Lower lobe of right lung (tissue), 2 donors: ENCODE data around the gene AHCY. TPM values are rescaled to one million over a fixed set of nuclear protein-coding genes. Genes with fewer than 3 reads are reported as not detected.

ENCODE experiments used
- ATAC-seq, 2 donors: fragments of 200-7000 bp; cut with Tn5 transposase; one replicate each; pipeline ENCODE4 v1.9.1; 2020 to 2022; ENCODE audit warnings: mild to moderate bottlenecking in 2 of 2, moderate library complexity in 2 of 2
- DNase-seq: peaks from one replicate; pipeline ENCODE4 v3.0.0-alpha.2; 2020
- H3K27ac ChIP-seq: fragments of 200-600 bp; one replicate; pipeline ENCODE4 v1.8.0; 2022
- H3K27me3 ChIP-seq: fragments of 200-600 bp; one replicate; pipeline ENCODE4 v1.8.0; 2022; ENCODE audit warnings: low read depth
- H3K36me3 ChIP-seq: fragments of 200-600 bp; one replicate; pipeline ENCODE4 v1.8.0; 2022; ENCODE audit warnings: mild to moderate bottlenecking
- H3K4me1 ChIP-seq: fragments of 200-600 bp; one replicate; pipeline ENCODE4 v1.8.0; 2022
- H3K4me3 ChIP-seq: fragments of 200-600 bp; one replicate; pipeline ENCODE4 v1.8.0; 2022; ENCODE audit warnings: mild to moderate bottlenecking
- H3K9me3 ChIP-seq: fragments of 200-600 bp; one replicate; pipeline ENCODE4 v1.8.0; 2022
- intact Hi-C: fragments of 100-400 bp; cut with DNase I; formaldehyde crosslinking; loops from one replicate; pipeline ENCODE4 v1.11.0; 2022
- total RNA-seq: library from RNA; stranded (reverse); fragmentation: NEBNext Ultra II Directional; extraction: Animal tissue kit (Norgen Biotek cat#: 25700); gene quantifications from one replicate; pipeline ENCODE4 v1.2.1, GENCODE V29; 2021
- TF ChIP-seq, protein P1 (sequence below): fragments of 200-600 bp; IDR thresholded peaks from one replicate; pipeline ENCODE4 v1.8.0; 2022; ENCODE audit warnings: antibody characterized with exemption, mild to moderate bottlenecking
- donor health status: DM: no; HTN: yes; CAD: no; lungs with severe emphysema.

AHCY gene
- total RNA-seq, 1 donor from 2014 or later, result 63.8 TPM

DNA sequence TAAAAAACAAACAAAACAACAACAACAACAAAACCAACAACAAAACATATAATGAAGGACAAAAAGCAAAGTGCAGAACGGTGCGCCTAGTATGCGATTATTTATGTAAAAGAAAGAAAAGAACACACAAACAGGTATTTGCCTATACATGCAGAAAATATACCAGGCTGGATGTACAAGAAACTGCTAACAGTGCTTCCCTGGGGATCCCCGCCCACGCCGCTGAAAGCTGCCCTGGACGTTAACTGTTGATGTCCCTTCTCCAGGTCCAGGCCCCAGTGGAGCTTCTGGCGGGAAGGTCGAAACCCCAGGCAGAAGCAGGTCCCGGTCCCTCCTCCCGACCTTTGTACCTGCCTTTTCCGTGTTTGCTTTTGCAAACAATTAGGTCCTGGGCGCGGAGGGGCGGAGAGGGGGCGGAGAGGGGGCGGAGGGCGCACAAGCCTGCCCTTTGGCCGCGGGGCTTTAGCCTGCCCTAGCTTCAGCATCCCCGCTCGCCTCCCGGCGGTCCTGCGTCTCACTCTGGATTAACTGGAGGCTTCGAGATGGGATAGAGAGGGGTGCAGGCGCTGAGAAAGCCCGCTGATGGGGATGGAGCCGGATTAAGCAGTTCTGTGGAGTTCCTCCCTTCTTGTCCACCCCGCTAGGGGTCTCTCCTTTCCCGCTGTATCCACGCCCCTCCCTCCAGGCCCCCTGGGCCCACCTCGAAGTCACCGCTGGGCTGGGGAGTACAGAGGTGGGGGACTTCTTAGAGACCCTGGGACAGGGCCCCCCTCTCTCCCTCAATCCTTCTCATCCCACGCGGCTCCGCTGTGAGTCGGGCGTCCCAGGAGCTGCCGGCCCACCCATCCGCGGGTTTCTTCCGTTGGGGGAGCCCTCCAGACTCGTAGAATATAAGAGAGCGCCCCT is 8.2 kb upstream of the AHCY start:
- TF ChIP-seq, protein P1, sequence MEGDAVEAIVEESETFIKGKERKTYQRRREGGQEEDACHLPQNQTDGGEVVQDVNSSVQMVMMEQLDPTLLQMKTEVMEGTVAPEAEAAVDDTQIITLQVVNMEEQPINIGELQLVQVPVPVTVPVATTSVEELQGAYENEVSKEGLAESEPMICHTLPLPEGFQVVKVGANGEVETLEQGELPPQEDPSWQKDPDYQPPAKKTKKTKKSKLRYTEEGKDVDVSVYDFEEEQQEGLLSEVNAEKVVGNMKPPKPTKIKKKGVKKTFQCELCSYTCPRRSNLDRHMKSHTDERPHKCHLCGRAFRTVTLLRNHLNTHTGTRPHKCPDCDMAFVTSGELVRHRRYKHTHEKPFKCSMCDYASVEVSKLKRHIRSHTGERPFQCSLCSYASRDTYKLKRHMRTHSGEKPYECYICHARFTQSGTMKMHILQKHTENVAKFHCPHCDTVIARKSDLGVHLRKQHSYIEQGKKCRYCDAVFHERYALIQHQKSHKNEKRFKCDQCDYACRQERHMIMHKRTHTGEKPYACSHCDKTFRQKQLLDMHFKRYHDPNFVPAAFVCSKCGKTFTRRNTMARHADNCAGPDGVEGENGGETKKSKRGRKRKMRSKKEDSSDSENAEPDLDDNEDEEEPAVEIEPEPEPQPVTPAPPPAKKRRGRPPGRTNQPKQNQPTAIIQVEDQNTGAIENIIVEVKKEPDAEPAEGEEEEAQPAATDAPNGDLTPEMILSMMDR, result no peak
- H3K36me3 ChIP-seq, result no peaks in the 10 kb centered on the region
- no peaks in the 10 kb centered on the region for H3K9me3 ChIP-seq
- DNase-seq, result no peak
- H3K4me1 ChIP-seq, result peaks cover 21% of the 10 kb centered on the region
- intact Hi-C loops, result loop anchor here (10.0 kb wide), 1 partner anchor 163 kb away; no protein-coding TSS in a partner anchor
- H3K27me3 ChIP-seq, result peaks cover 20% of the 10 kb centered on the region
- peak; percentile 9 to 18 for ATAC-seq
- H3K27ac ChIP-seq, result no peak overlapping the region
- H3K4me3 ChIP-seq, result peak overlapping the region; percentile 25

DNA sequence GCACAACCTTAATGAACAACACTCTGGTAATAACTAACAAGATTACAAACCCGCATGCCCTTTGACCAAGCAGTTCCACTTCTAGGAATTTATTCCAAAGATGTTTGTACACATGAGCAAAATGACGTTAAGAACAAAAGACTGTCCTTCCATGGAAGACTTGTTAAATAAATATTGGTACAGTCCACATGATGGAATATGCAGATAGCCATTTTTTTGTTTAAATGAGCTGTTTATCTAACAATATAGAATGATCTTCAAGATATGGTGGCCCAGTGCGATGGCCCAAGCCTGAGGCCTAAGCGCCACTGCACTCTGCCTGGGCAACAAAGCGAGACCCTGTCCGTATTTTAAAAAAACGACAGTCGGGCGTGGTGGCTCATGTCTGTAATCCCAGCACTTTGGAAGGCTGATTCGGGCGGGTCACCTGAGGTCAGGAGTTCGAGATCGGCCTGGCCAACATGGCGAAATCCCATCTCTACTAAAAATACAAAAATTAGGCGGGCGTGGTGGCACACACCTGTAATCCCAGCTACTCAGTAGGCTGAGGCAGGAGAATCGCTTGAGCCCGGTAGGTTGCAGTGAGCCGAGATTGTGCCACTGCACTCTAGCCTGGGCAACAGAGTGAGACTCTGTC is 7.4 kb upstream of the AHCY start:
- ATAC-seq (no peak), DNase-seq (no peak)
- H3K9me3 ChIP-seq, result no peaks in the 10 kb centered on the region
- H3K27me3 ChIP-seq, result peaks cover 20% of the 10 kb centered on the region
- no peak overlapping the region for H3K4me3 ChIP-seq
- peaks cover 21% of the 10 kb centered on the region for H3K4me1 ChIP-seq
- TF ChIP-seq, protein P1, result no peak
- no peak overlapping the region for H3K27ac ChIP-seq
- H3K36me3 ChIP-seq, result no peaks in the 10 kb centered on the region
- intact Hi-C loops, result loop anchor here (10.0 kb wide), 1 partner anchor 164 kb away; no protein-coding TSS in a partner anchor

DNA sequence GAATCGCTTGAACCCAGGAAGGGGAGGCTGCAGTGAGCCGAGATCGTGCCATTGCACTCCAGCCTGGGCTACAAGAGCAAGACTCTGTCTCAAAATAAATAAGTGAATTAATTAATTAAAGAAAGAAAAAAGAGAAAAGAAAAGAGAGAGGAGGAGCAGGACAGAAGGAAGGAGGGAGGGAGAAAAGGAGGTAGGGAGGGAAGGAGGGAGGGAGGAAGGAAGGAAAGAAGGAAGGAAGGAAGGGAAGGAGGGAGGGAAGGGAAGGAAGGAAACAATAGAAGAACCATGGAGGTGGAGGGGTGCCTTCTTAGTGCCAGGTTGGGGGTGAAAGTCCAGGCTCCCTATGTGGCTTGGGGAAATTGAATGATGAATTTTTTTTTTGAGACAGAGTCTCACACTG is 6.5 kb upstream of the AHCY start:
- TF ChIP-seq, protein P1, result no peak
- ATAC-seq (no peak), DNase-seq (no peak)
- Histone ChIP-seq H3K27me3 (peaks cover 20% of the 10 kb centered on the region), H3K36me3 (no peaks in the 10 kb centered on the region), H3K9me3 (no peaks in the 10 kb centered on the region), H3K4me3 (no peak overlapping the region), H3K27ac (no peak overlapping the region), H3K4me1 (peaks cover 21% of the 10 kb centered on the region)
- intact Hi-C loops, result loop anchor here (10.0 kb wide), 1 partner anchor 165 kb away; no protein-coding TSS in a partner anchor

DNA sequence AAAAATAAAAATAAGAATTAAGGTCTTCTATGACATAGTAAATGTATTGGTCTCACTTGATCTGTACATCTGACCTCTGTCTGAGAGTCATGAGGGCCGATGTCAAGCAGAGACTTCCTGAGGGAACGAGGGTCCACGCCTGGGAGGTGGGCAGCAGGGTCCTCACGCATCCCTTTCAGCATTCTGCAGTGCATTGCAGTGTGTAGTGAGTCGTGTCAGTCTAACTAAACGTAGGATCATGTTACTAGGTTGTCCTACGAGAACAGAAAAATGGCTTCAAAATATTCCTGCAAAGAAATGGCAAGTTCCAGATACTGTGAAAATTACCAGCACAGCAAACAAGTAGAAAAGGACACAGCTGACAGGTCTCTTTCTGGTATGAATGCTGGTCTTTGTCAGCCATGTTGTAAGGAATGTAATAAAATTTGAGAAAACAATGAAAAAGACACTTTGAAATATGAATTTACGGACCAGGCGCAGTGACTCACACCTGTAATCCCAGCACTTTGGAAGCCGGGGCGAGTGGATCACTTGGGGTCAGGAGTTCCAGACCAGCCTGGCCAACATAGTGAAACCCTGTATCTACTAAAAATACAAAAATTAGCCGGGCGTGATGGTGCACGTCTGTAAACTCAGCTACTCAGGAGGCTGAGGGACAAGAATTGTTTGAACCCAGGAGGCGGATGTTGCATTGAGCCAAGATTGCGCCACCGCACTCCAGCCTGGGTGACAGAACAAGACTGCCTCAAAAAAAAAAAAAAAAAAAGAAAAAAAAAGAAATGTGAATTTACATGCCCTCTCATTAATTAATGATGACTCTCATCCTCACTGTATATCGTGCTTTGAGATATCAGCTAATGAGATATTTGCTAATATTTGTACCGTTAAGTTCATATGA is 2.4 kb upstream of the AHCY start:
- no peak overlapping the region for H3K4me3 ChIP-seq
- no peaks in the 10 kb centered on the region for H3K36me3 ChIP-seq
- intact Hi-C loops, result no loop called here
- H3K27me3 ChIP-seq, result no peaks in the 10 kb centered on the region
- DNase-seq, result peak; percentile 66
- no peak for ATAC-seq
- H3K27ac ChIP-seq, result no peak overlapping the region
- no peaks in the 10 kb centered on the region for H3K9me3 ChIP-seq
- TF ChIP-seq, protein P1, result no peak
- peaks cover 19% of the 10 kb centered on the region for H3K4me1 ChIP-seq

DNA sequence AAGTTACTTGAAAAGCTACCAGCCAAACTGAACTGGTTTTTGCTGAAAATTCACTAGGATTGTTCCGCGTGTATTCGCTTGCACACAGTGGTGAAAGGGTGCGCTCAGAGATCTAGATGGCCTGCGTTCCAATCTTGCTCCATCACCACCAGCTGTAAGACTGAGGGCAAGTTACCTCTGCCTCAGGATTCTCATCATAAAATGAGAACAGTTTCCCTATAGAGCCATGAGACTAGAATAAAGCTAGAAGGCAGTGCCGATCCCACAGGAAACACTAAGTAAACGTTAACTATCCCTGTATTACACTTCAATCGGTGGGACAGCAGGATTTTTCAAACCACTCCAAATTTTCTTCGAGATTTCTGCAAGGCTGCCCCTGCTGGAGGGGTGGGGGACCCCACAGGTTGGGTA is 838 bp downstream of the AHCY start:
- H3K27ac ChIP-seq, result peak overlapping the region; percentile 93
- intact Hi-C loops, result no loop called here
- H3K4me1 ChIP-seq, result peaks cover 24% of the 10 kb centered on the region
- no peaks in the 10 kb centered on the region for H3K27me3 ChIP-seq
- TF ChIP-seq, protein P1, result peak; percentile 21
- ATAC-seq (no peak), DNase-seq (no peak)
- H3K4me3 ChIP-seq, result peak overlapping the region; percentile 96
- H3K9me3 ChIP-seq, result no peaks in the 10 kb centered on the region
- no peaks in the 10 kb centered on the region for H3K36me3 ChIP-seq
